Brain pericyte (primary cell): ENCODE results near the gene NUCKS1.

Experiments
- DNase-seq: peaks from one replicate; pipeline ENCODE4 v3.0.0-alpha.2; 2012; ENCODE audit warnings: low read depth, low spot score

Gene NUCKS1, protein sequence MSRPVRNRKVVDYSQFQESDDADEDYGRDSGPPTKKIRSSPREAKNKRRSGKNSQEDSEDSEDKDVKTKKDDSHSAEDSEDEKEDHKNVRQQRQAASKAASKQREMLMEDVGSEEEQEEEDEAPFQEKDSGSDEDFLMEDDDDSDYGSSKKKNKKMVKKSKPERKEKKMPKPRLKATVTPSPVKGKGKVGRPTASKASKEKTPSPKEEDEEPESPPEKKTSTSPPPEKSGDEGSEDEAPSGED

GRCh38 chr1:205750138-205751035 lies at the start of gene NUCKS1:
TSS of gene NUCKS1 (minus strand) at chr1:205750182. CDS start at chr1:205749973, 209 bp downstream.
- DNase-seq, result peak; percentile 96

DNA sequence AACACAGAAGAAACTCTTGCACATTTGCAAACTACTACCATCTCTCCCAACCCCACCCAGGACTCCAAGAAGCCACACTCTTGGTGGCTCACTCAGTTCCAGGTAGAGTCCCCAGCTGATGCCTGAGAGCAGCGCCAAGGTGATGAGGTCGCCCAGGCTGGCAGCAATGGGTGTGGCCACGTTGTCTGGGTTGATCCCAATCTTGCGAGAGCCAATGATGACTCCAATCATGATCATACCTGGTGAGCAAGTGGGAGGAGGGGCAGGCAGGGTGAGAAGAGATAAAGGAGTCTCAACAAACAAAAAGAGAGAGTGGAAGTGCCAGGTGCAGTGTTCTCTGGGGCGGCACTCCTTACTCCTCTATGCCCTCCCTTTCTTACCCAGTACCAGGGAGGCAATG lies 48.6 kb upstream of the NUCKS1 start:
- DNase-seq, result no peak

DNA sequence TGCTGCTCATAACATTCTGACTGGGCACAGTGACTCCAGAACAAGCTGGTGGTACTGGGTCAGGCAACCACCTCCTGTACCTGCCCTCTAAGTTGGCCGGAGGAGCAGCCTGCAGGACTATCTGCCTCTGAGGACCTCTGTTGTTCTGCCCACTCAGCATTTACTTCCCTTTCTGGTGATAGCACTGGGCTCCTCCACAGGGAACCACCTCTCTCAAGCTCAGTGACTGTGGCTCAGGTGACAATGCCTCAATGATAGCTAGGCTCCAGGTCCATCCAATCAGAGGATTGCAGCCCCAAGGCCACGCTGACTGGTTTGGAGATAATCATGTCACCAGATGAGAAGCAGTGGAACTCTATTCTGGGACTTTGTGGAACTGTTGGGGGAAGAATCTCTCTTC lies 47.2 kb upstream of the NUCKS1 start:
- DNase-seq, result no peak

DNA sequence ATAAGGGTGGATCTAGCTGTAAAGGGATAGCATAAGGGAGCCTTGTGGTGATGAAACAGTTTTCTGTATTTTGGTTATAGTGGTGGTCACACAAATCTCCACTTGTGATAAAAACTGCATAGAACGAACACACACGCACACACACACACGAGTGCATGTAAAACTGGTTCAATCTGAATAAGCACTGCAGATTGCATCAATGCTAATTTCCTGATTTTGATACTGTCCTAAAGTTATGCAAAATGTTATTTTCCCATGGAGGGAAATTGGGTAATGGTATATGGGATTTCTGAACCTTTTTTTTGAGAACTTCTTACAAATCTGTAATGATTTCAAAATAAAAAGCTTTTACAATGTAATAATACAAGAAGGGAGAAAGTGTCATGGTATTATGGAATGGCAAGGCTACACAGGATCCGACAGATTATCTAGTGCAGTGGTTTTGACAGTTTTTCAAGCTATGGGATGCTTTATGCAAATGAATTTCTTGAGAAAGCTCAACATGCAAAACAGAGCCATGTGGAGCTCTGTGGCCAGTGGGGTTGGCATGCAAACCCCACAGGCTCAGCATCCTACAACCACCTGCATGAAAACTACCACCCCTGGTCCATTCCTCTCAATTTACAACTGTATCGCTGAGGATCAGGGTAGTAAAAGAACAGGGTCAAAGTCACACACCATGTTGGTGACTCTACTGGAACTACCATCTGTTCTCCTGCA lies 44.2 kb upstream of the NUCKS1 start:
- no peak for DNase-seq

GRCh38 chr1:205792961-205793673 lies 43.1 kb upstream of the NUCKS1 start:
- DNase-seq, result no peak

DNA sequence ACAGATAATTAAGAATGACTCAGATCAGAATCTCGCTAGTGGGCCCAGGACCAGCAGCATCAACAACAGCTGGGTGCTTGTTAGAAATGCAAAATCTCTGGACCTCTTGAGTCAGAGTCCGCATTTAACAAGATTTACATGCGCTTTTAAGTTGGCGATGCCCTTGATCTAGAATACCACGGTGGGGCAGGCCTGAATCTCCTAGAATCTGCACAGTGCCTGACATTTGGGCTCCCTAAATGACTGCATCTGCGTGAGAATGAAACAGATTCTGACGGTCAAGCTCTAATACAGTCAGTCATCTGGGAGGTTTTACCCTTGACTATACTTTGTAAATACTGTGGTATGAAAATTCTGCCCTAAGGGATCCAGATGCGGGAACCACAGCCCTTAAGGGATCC lies 42.5 kb upstream of the NUCKS1 start:
- no peak for DNase-seq

DNA sequence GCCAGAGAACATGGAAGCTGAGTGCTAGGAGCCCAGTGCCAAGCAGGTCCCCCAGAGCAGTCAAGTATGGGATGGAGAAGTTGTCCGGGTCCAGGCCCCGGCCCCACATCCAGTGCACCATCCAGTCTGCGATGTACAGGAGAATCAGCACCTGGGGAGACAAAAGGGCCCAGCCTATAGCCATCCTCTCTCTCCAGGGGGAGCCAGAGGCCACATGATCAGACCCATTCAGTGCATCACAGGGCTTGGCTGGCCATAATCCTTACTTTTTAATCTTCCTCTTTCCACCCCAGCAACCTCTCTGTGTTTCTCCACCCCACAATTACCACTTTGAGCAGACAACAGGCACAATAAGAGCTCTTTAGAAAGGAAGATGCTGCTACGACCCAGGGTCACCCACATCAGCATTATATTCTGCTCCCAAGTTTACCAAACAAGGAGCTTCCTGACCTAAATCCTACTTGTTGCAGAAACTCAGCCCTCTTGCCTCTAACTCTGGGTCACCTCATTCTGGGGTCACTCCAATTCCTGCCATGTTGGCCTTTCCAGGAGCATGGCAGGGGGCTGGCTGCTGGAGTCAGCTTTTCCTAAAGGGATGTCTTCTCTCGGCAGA lies 41.7 kb upstream of the NUCKS1 start:
- DNase-seq, result no peak

GRCh38 chr1:205787287-205787916 lies 37.4 kb upstream of the NUCKS1 start:
- DNase-seq, result no peak

- no peak for DNase-seq
Measured at GRCh38 chr1:205786601-205787000, 36.6 kb upstream of the NUCKS1 start.

GRCh38 chr1:205785446-205785845 lies 35.5 kb upstream of the NUCKS1 start:
- DNase-seq, result no peak

DNA sequence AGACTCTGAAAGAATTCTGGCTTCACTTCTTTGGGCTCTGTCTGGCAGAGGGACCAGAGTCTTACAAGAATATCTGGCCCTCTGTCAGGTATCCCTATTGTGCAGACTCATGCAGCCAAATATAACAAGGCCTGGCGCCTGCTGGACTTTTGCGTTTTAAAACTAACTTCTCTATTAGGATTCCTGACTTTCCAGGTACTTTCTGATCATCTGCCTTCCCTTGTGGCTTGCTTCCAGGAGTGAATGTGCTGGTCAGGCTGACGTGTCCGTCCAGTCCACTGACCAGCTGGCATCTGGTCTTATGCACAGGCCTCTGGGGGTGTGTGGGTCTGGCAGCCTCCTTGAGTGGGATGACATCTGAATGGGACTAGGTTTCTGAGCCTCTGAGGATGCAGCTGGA lies 33.9 kb upstream of the NUCKS1 start:
- DNase-seq, result no peak

GRCh38 chr1:205783433-205783795 lies 33.4 kb upstream of the NUCKS1 start:
- no peak for DNase-seq

DNA sequence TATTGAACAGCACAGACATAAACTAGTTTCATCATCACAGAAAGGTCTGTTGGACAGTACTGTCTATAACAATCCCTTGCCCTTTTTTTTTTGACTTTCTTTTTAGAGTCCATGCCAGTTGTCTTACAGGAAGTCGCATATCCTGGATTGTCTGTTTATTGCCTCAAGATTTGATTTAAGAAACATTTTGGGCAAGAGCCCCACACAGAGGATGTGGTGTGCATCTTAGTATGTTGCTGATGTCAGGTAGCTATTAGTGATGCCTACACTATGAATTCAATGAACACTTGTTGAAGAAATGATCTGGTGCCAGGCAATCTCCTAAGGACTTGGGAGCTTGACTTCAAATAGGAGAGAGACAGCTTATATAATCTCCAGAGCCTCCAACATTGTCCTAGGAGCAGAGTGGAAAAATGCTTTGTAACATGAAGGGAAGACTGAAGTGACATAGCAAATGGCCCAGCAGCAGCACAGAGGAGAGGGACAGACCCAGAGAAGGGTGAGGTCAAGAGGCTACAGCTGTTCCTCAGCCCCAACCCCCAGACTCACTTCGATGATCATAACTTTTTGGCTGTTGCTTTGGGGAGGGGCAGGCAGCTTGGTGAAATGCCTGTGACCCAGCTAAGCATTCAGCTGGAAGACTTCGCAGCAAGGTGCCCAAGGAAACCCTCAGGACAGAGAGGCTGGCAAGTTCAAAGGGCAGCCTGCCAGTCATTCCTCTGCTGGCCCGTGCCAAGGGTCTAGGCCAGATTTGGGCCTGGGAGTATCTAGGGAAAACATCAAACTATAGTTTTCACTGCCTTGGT lies 32.8 kb upstream of the NUCKS1 start:
- no peak for DNase-seq

- DNase-seq, result no peak
Measured at GRCh38 chr1:205780335-205780734, 30.4 kb upstream of the NUCKS1 start.

- DNase-seq, result no peak
Measured at GRCh38 chr1:205777994-205778393, 28.0 kb upstream of the NUCKS1 start.

- no peak for DNase-seq
Measured at GRCh38 chr1:205775717-205776056, 25.7 kb upstream of the NUCKS1 start.

GRCh38 chr1:205775015-205775716 lies 25.2 kb upstream of the NUCKS1 start, which contains the start of gene RAB29:
TSS of gene RAB29 (minus strand) at chr1:205775482. CDS start at chr1:205774956, 526 bp downstream.
- DNase-seq, result no peak

- no peak for DNase-seq
Measured at GRCh38 chr1:205774198-205775014, 24.4 kb upstream of the NUCKS1 start.
